Hepatocyte (in vitro differentiated cells): ENCODE data around the gene KIFC3.

Experiments used
- CTCF ChIP-seq: fragments of 200-600 bp; sonication (generic); IDR thresholded peaks from 2 replicates; pipeline ENCODE4 v1.5.1; 2016; ENCODE audit warnings: antibody characterized with exemption, mild to moderate bottlenecking; ENCODE audit not compliant: poor library complexity
- EZH2 ChIP-seq: fragments of 200-600 bp; sonication (generic); IDR thresholded peaks from 2 replicates; pipeline ENCODE4 v1.6.1; 2016; ENCODE audit warnings: antibody characterized with exemption, mild to moderate bottlenecking, borderline replicate concordance

GRCh38 chr16:57759131-57759530 is 43.2 kb downstream of the KIFC3 start:
- no peak for TF ChIP-seq CTCF
- no peak for TF ChIP-seq EZH2
